ENCODE measurements around the gene YWHAQ. TPM values are rescaled to one million over a fixed set of nuclear protein-coding genes. Genes with fewer than 3 reads are reported as not detected.

YWHAQ gene
- total RNA-seq, 3 donors from 2014 or later (not counting 1 experiment from before 2014, with no cell fraction given), result 227 to 240 (median 238) TPM

DNA sequence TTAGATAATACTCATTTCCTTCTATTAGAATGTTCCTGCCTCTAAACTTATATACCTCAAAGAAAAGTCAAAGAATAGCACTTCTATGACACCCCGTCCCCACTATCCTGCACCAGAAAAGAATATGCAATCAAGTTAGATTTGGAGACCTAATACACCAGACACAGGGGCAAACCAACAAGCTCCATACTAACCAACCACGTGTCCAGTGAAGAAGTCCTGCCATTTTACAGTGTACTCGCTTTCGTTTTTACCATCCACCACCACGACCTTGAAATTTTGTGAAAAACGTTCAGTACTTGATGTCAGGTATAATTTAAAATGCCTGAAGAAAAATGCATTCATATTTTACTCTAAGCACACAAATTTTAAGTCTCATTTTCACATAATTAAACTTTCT is 94.3 kb downstream of the YWHAQ start:
- Mint-ChIP-seq H3K9me3 (no peaks in the 10 kb centered on the region), H3K27me3 (ENCODE audit: low read depth in 2 of 2) (no peaks in the 10 kb centered on the region), H3K27ac (peak overlapping the region; percentile 10 to 44), H3K36me3 (no peaks in the 10 kb centered on the region), H3K4me1 (peaks cover 12 to 29% of the 10 kb centered on the region in 2 donors), H3K4me3 (no peak overlapping the region)
- ATAC-seq (no peak), DNase-seq (no peak)
- intact Hi-C loops (cut with micrococcal nuclease), result no loop called here
- 85% methylated on average over 5 of the region's 6 CpGs for WGBS (ENCODE audit: insufficient coverage)
- Histone ChIP-seq H3K36me3 (ENCODE audit: control insufficient read depth, insufficient read depth, low read length) (peaks cover 15% of the 10 kb centered on the region), H3K4me1 (ENCODE audit: control insufficient read depth, insufficient read depth, low read length) (peaks cover 8% of the 10 kb centered on the region), H3K27me3 (ENCODE audit: control insufficient read depth, insufficient read depth, low read length) (no peaks in the 10 kb centered on the region), H3K4me3 (ENCODE audit: low read length) (no peak overlapping the region), H3K27ac (ENCODE audit: low read length) (no peak overlapping the region), H3K9me3 (ENCODE audit: control insufficient read depth, insufficient read depth, low read length) (no peaks in the 10 kb centered on the region)
- TF ChIP-seq, protein P1, sequence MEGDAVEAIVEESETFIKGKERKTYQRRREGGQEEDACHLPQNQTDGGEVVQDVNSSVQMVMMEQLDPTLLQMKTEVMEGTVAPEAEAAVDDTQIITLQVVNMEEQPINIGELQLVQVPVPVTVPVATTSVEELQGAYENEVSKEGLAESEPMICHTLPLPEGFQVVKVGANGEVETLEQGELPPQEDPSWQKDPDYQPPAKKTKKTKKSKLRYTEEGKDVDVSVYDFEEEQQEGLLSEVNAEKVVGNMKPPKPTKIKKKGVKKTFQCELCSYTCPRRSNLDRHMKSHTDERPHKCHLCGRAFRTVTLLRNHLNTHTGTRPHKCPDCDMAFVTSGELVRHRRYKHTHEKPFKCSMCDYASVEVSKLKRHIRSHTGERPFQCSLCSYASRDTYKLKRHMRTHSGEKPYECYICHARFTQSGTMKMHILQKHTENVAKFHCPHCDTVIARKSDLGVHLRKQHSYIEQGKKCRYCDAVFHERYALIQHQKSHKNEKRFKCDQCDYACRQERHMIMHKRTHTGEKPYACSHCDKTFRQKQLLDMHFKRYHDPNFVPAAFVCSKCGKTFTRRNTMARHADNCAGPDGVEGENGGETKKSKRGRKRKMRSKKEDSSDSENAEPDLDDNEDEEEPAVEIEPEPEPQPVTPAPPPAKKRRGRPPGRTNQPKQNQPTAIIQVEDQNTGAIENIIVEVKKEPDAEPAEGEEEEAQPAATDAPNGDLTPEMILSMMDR (IDR thresholded peaks at IDR 0.05), result no peak

DNA sequence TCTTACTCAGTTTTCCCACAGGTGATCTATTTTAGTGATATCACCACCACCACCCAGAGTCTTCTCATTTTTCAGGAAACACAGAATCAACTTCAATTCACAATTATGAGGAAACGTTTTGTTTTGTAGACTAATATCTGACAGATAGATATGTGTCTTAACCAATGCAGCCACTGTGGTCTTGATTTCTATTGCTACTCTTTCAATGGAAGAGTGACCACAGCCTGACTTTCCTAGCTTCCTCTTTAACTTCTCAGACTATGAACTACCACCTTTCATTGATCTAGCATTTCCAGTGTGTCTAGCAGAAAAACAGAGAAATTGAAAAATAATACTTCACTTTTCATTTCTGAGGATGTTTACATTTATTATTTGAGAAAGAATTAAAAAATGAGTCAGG is 95.6 kb downstream of the YWHAQ start:
- intact Hi-C loops (cut with micrococcal nuclease), result no loop called here
- WGBS (ENCODE audit: insufficient coverage), result no CpG with 5 or more reads among the region's 1 CpG
- peak overlapping the region in 1 of 2 donors; percentile 55 for H3K27ac Mint-ChIP-seq

More for the DNA sequence above, 95.6 kb downstream of the YWHAQ start:
- no peaks in the 10 kb centered on the region for H3K9me3 Mint-ChIP-seq
- no peaks in the 10 kb centered on the region for H3K27me3 Mint-ChIP-seq (ENCODE audit: low read depth in 2 of 2)
- peak in 1 of 3 donors; percentile 35 for ATAC-seq
- peaks cover 11% of the 10 kb centered on the region for H3K36me3 ChIP-seq (ENCODE audit: control insufficient read depth, insufficient read depth, low read length)
- no peaks in the 10 kb centered on the region for H3K9me3 ChIP-seq (ENCODE audit: control insufficient read depth, insufficient read depth, low read length)
- H3K27me3 ChIP-seq (ENCODE audit: control insufficient read depth, insufficient read depth, low read length), result no peaks in the 10 kb centered on the region
- TF ChIP-seq, protein P1 (IDR thresholded peaks at IDR 0.05), result no peak
- H3K36me3 Mint-ChIP-seq, result no peaks in the 10 kb centered on the region
- no peak overlapping the region for H3K4me3 ChIP-seq (ENCODE audit: low read length)
- no peak for DNase-seq
- H3K4me1 Mint-ChIP-seq, result peaks cover 12 to 29% of the 10 kb centered on the region in 2 donors
- H3K4me1 ChIP-seq (ENCODE audit: control insufficient read depth, insufficient read depth, low read length), result peaks cover 8% of the 10 kb centered on the region
- no peak overlapping the region for H3K27ac ChIP-seq (ENCODE audit: low read length)
- H3K4me3 Mint-ChIP-seq, result no peak overlapping the region

Other genes with a start within 250 kb of the YWHAQ start
- gene ITGB1BP1, start 207.5 kb downstream of the YWHAQ start, total RNA-seq, result 100 to 1,000 TPM in 1 of 3 donors, 10 to 100 TPM in 2; 66.9 to 114 (median 91.7) TPM
- 10 to 100 TPM; 28.4 to 30.7 (median 28.7) TPM for gene CPSF3, start 207.3 kb downstream of the YWHAQ start, total RNA-seq
- 10 to 100 TPM; 41.4 to 51.4 (median 45.4) TPM for gene IAH1, start 156.4 kb downstream of the YWHAQ start, total RNA-seq
- gene ADAM17, start 75.2 kb downstream of the YWHAQ start, total RNA-seq, result 10 to 100 TPM; 44.0 to 53.8 (median 46.8) TPM
- gene TAF1B, start 212.5 kb upstream of the YWHAQ start, total RNA-seq, result 10 to 100 TPM; 24.8 to 40.8 (median 26.8) TPM

Data from natural killer cell (primary cell).